Activated naive CD4-positive, alpha-beta T cell treated with anti-CD3 and anti-CD28 coated beads for 36 hours (primary cell): ENCODE data around the gene MFSD2A. TPM values are rescaled to one million over a fixed set of nuclear protein-coding genes. Genes with fewer than 3 reads are reported as not detected.

Source experiments
- CTCF ChIA-PET: fragments of 350-600 bp; sonication (Branson Sonifier 250); formaldehyde crosslinking; loops from one replicate; lab custom pipeline; 2021; ENCODE audit warnings: antibody characterized with exemption; lab: Charles Lee
- DNase-seq: peaks from one replicate; pipeline ENCODE4 v3.0.0-alpha.2; 2020
- H3K27ac Mint-ChIP-seq: one replicate; pipeline ENCODE4 v1.8.0; 2021; ENCODE audit warnings: mild to moderate bottlenecking, mixed read lengths
- H3K27me3 Mint-ChIP-seq: one replicate; pipeline ENCODE4 v1.8.0; 2021; ENCODE audit warnings: low read depth, mixed read lengths
- H3K36me3 Mint-ChIP-seq: one replicate; pipeline ENCODE4 v1.8.0; 2021; ENCODE audit warnings: low read depth, mixed read lengths
- H3K4me1 Mint-ChIP-seq: one replicate; pipeline ENCODE4 v1.8.0; 2021; ENCODE audit warnings: low read depth, mixed read lengths
- H3K4me3 Mint-ChIP-seq: one replicate; pipeline ENCODE4 v1.8.0; 2021; ENCODE audit warnings: mild to moderate bottlenecking, moderate library complexity, mixed read lengths
- H3K9me3 Mint-ChIP-seq: one replicate; pipeline ENCODE4 v1.8.0; 2021; ENCODE audit warnings: mixed read lengths
- intact Hi-C: fragments of 100-400 bp; cut with micrococcal nuclease; formaldehyde crosslinking; loops from one replicate; pipeline ENCODE4 v1.15.1; 2023
- total RNA-seq, 2 experiments: library from RNA; stranded (reverse); gene quantifications; one replicate each; pipeline ENCODE4 v1.2.3, GENCODE V29; 2021

MFSD2A gene
- total RNA-seq, 2 experiments from 2014 or later: 4.0 to 4.5 TPM

GRCh38 chr1:39926343-39926793 lies 28.6 kb upstream of the MFSD2A start:
- Mint-ChIP-seq H3K9me3 (no peaks in the 10 kb centered on the region), H3K36me3 (no peaks in the 10 kb centered on the region), H3K27me3 (no peaks in the 10 kb centered on the region), H3K27ac (no peak overlapping the region), H3K4me1 (no peaks in the 10 kb centered on the region), H3K4me3 (no peak overlapping the region)
- DNase-seq: no peak
- CTCF ChIA-PET: interaction anchor here (1.0 to 2.7 kb wide), 2 partner anchors 48 to 105 kb away, joined by 6 to 11 read pairs; no protein-coding TSS in a partner anchor
- intact Hi-C loops: no loop called here

DNA sequence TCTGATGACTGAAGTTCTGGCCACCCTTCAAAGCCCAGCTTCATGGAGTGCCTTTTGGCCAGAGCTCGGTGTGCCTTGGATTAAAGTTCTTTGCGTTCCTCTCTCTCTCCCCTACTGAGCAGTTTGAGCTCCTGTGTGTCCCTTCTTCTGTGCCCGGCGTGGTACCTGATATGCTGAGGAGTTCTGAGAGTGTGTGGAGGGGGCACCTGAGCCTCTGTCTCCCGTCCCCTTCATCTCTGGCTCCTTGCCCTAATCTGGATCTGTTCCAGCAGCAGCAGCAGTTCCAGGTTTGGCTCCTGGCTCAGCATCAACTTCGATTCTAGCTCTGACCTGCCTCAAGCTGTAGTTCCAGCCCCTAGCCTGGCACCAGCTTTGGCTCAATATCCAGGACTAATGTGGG lies 28.1 kb upstream of the MFSD2A start:
- Mint-ChIP-seq H3K27ac (no peak overlapping the region), H3K4me3 (no peak overlapping the region), H3K27me3 (no peaks in the 10 kb centered on the region)

GRCh38 chr1:39927538-39927937 lies 27.4 kb upstream of the MFSD2A start:
- no peak overlapping the region for H3K27ac Mint-ChIP-seq
- no peaks in the 10 kb centered on the region for H3K9me3 Mint-ChIP-seq
- CTCF ChIA-PET: interaction anchor here (1.3 kb wide), 2 partner anchors 45 to 47 kb away, joined by 4 to 6 read pairs; no protein-coding TSS in a partner anchor
- no peaks in the 10 kb centered on the region for H3K36me3 Mint-ChIP-seq
- intact Hi-C loops: no loop called here
- H3K4me3 Mint-ChIP-seq: no peak overlapping the region
- H3K27me3 Mint-ChIP-seq: no peaks in the 10 kb centered on the region
- DNase-seq: no peak
- no peaks in the 10 kb centered on the region for H3K4me1 Mint-ChIP-seq

More for the DNA sequence above, 28.1 kb upstream of the MFSD2A start:
- CTCF ChIA-PET: interaction anchor here (1.3 kb wide), 2 partner anchors 45 to 48 kb away, joined by 4 to 6 read pairs; no protein-coding TSS in a partner anchor
- no peak for DNase-seq
- intact Hi-C loops: no loop called here
- Mint-ChIP-seq H3K36me3 (no peaks in the 10 kb centered on the region), H3K4me1 (no peaks in the 10 kb centered on the region), H3K9me3 (no peaks in the 10 kb centered on the region)

DNA sequence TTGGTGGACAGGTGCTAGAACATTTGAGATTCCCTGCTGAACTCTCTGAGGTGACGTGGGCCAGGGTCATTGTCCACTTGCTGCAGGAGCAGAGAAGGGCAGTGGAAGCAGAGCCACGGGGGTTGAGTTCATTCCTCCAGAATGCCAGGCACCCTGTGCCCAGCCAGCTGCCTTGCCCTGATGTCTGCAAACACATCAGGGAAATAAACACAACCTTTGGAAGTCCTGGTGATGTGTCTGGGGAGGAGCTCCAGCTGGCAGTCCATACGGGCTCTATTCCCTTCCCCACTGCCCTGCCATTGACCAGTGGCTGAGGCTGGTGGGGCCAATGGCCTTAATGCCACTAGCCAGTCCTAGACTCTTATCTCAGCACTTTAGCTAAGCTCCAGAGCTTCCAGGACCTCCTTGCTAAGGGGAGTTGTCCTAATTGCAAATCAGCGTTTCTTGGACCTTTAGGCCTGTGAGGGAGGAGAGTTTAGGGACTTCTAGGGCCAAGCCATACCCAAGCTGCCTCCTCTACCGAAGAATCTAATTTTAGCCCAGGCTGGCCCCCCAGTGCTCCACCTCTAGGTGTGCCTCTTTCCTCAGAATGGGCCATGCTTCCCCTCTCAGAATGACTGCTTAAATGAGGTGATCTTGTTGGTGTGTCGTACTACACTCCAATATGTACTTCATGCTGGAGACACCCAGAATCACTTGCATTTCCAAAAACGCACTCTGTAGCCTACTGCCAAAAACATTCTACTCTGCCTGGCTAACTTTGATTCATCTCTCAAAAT lies 25.9 kb upstream of the MFSD2A start:
- H3K4me3 Mint-ChIP-seq: no peak overlapping the region
- no peaks in the 10 kb centered on the region for H3K36me3 Mint-ChIP-seq
- no peak for DNase-seq
- H3K27ac Mint-ChIP-seq: no peak overlapping the region
- no peaks in the 10 kb centered on the region for H3K27me3 Mint-ChIP-seq
- CTCF ChIA-PET: interaction anchor here (1.2 to 2.3 kb wide), 2 partner anchors 9 to 27 kb away, joined by 3 to 8 read pairs; no protein-coding TSS in a partner anchor
- H3K4me1 Mint-ChIP-seq: no peaks in the 10 kb centered on the region
- intact Hi-C loops: no loop called here
- no peaks in the 10 kb centered on the region for H3K9me3 Mint-ChIP-seq

GRCh38 chr1:39933956-39934941 lies 20.7 kb upstream of the MFSD2A start:
- intact Hi-C loops: no loop called here
- Mint-ChIP-seq H3K9me3 (no peaks in the 10 kb centered on the region), H3K36me3 (no peaks in the 10 kb centered on the region), H3K4me3 (no peak overlapping the region), H3K27me3 (no peaks in the 10 kb centered on the region), H3K4me1 (no peaks in the 10 kb centered on the region), H3K27ac (no peak overlapping the region)
- CTCF ChIA-PET: interaction anchor here (0.6 to 1.3 kb wide), 3 partner anchors 15 to 409 kb away, joined by 4 to 8 read pairs (median 4); no protein-coding TSS in a partner anchor
- DNase-seq: no peak

GRCh38 chr1:39936724-39937491 lies 18.0 kb upstream of the MFSD2A start:
- intact Hi-C loops: no loop called here
- CTCF ChIA-PET: interaction anchor here (0.6 to 2.3 kb wide), 5 partner anchors 17 to 624 kb away, joined by 3 to 7 read pairs (median 4); no protein-coding TSS in a partner anchor
- no peak overlapping the region for H3K4me3 Mint-ChIP-seq

GRCh38 chr1:39938856-39939255 lies 16.1 kb upstream of the MFSD2A start:
- Mint-ChIP-seq H3K4me1 (no peaks in the 10 kb centered on the region), H3K4me3 (no peak overlapping the region), H3K27ac (no peak overlapping the region), H3K36me3 (no peaks in the 10 kb centered on the region), H3K9me3 (no peaks in the 10 kb centered on the region), H3K27me3 (no peaks in the 10 kb centered on the region)
- no peak for DNase-seq
- CTCF ChIA-PET: interaction anchor here (2.3 kb wide), 1 partner anchor 35 kb away, joined by 7 read pairs; no protein-coding TSS in a partner anchor
- intact Hi-C loops: no loop called here

More at GRCh38 chr1:39936724-39937491, 18.0 kb upstream of the MFSD2A start:
- Mint-ChIP-seq H3K27ac (no peak overlapping the region), H3K9me3 (no peaks in the 10 kb centered on the region), H3K27me3 (no peaks in the 10 kb centered on the region), H3K36me3 (no peaks in the 10 kb centered on the region), H3K4me1 (no peaks in the 10 kb centered on the region)
- no peak for DNase-seq

GRCh38 chr1:39940253-39940652 lies 14.7 kb upstream of the MFSD2A start:
- CTCF ChIA-PET: interaction anchor here (1.3 kb wide), 1 partner anchor 21 kb away, joined by 4 read pairs; no protein-coding TSS in a partner anchor

GRCh38 chr1:39940980-39941871 lies 13.7 kb upstream of the MFSD2A start:
- H3K4me3 Mint-ChIP-seq: no peak overlapping the region
- no peak overlapping the region for H3K27ac Mint-ChIP-seq
- CTCF ChIA-PET: interaction anchor here (1.3 kb wide), 1 partner anchor 22 kb away, joined by 4 read pairs; no protein-coding TSS in a partner anchor
- no peaks in the 10 kb centered on the region for H3K36me3 Mint-ChIP-seq
- no peak for DNase-seq
- H3K27me3 Mint-ChIP-seq: no peaks in the 10 kb centered on the region
- H3K4me1 Mint-ChIP-seq: peaks cover 4% of the 10 kb centered on the region
- intact Hi-C loops: no loop called here
- H3K9me3 Mint-ChIP-seq: no peaks in the 10 kb centered on the region

More at GRCh38 chr1:39940253-39940652, 14.7 kb upstream of the MFSD2A start:
- Mint-ChIP-seq H3K9me3 (no peaks in the 10 kb centered on the region), H3K36me3 (no peaks in the 10 kb centered on the region), H3K27ac (no peak overlapping the region), H3K27me3 (no peaks in the 10 kb centered on the region), H3K4me3 (no peak overlapping the region), H3K4me1 (peaks cover 4% of the 10 kb centered on the region)
- DNase-seq: no peak
- intact Hi-C loops: no loop called here

DNA sequence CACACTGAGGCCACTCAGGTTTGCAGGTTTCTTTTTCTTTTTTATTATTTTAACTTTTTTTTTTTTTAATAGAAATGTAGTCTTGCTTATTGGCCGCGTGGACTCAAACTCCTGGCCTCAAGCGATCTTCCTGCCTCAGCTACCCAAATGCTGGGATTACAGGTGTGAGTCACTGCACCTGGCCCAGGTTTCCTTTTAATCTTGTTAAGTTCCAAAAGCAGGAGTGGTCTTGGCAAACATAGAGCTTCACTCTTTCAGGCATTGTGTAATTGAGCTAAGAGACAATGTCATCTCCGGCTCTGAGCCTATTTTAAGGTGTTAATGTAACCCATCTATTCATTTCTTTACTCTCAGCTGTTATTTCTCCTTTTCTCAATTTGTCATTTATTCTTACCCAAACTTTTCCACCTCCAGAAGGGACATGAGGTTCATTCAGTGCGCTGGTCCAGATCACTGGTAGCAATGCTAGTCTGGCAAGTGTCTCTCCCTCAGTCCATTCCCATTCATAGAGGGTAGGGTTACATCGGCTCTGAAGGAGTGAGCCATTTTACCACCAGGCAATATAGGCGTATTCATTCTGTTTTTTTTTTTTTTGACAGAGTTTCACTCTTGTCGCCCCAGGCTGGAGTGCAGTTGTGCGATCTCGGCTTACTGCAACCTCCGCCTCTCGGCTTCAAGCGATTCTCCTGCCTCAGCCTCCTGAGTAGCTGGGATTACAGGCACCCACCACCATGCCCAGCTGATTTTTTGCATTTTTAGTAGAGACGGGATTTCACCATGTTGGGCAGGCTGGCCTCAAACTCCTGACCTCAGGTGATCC lies 11.3 kb upstream of the MFSD2A start:
- Mint-ChIP-seq H3K4me3 (no peak overlapping the region), H3K27me3 (no peaks in the 10 kb centered on the region), H3K27ac (no peak overlapping the region), H3K9me3 (no peaks in the 10 kb centered on the region), H3K4me1 (peaks cover 4% of the 10 kb centered on the region), H3K36me3 (no peaks in the 10 kb centered on the region)
- DNase-seq: no peak
- CTCF ChIA-PET: interaction anchor here (0.6 to 0.9 kb wide), 2 partner anchors 30 to 76 kb away, joined by 3 read pairs; no protein-coding TSS in a partner anchor
- intact Hi-C loops: no loop called here
